Stimulated activated CD8-positive, alpha-beta memory T cell treated with anti-CD3 and anti-CD28 coated beads, Interleukin-12 subunit alpha, Interleukin-12 subunit beta, amount 100 ng/mL, for 4 hours (primary cell): ENCODE results near the gene SGSH.
"Not testable (repeated sequence)": the region's sequence is repeated elsewhere in the genome, so short reads cannot be mapped to it uniquely, and the experiment has no call there.

Experiments used
- DNase-seq: peaks from one replicate; pipeline ENCODE4 v3.0.0-alpha.2; 2020; ENCODE audit warnings: low read depth

SGSH gene

DNA sequence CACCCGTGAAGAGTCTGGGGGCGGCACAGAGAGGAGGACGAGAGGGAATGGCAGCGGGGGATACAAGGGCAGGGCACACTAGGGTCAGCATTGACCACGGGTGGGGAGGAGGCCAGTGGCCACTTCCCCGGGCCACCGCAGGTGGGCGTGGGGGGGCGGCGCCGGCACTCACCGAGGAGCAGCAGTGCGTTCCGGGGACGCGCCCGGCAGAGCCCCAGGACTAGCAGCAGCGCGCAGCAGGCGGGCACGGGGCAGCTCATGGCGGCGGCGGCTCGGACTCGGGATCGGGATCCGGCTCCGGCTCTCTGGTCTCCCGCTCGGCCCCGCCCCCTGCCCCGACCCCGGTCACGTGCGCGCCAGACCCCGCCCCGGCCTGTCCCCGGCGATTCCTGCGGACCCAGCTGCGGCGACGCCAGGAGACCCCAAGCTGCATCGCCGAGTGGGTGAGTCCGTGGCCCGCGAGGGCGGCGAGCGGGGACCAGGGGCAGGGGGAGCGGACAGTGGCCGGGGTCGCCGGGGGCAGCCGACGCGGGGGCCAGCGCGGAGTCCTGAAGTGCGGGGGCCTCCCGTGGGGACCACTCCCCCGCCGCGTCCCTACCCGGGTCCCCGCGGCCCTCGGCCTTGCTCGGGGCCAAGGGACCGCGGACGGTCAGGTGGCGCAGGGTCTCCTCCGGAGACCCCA lies at the start of gene SGSH, which contains the start of gene SLC26A11:
TSS of gene SGSH (minus strand) at position 280 of the 682 bp plus-strand sequence. CDS start at position 260, 20 bp downstream.
TSS of gene SLC26A11 (plus strand) at position 374 of the 682 bp plus-strand sequence. CDS start 1,134 bp downstream, outside the sequence.
- peak; percentile 23 for DNase-seq

DNA sequence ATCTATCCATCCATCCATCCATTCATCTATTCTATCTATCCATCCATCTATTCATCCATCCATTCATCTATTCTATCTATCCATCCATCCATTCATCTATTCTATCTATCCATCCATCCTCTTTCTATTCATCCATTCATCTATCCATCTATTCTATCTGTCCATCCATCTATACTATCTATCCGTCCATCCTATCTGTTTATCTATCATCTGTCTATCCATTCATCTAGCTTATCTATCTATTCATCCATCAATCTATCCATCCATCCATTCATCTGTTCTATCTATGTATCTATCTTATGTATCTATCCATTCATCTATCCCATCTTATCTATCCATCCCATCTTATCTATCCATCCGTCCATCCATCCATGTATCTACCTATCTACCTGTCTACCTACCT lies 49.3 kb upstream of the SGSH start:
- no peak for DNase-seq

DNA sequence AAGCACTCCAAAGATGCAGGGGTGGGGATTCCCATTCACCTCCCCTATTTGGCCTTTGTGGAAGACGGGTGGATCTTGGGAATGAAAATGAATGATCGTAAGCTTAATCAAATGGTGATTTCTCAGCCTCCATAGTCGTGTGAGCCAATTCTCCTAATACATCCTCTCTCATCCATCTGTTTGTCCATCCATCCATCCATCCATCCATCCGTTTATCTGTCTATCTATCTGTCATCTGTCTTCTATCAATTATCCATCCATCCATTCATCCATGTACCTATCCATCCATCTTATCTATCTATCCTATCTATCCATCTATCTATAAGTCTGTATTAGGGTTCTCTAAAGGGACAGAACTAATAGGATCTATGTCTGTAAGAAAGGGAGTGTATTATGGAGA lies 48.3 kb upstream of the SGSH start:
- DNase-seq, result no peak

DNA sequence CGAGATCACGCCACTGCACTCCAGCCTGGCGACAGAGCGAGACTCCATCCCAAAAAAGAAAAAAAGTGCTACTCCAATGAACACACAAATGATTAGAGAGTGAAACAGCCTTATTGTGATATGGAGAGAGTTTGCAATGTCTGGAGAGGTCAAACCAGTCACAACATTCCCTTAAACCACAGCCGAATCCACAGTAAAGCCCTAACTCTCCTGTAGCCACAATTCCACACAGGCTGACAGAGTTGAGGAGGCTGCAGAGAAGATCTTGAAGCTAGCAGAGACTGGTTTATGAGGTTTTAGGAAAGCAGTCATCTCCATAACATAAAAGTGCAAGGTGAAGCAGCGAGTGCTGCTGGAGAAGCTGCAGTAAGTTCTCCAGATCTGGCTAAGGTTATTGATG lies 47.3 kb upstream of the SGSH start:
- no peak for DNase-seq

DNA sequence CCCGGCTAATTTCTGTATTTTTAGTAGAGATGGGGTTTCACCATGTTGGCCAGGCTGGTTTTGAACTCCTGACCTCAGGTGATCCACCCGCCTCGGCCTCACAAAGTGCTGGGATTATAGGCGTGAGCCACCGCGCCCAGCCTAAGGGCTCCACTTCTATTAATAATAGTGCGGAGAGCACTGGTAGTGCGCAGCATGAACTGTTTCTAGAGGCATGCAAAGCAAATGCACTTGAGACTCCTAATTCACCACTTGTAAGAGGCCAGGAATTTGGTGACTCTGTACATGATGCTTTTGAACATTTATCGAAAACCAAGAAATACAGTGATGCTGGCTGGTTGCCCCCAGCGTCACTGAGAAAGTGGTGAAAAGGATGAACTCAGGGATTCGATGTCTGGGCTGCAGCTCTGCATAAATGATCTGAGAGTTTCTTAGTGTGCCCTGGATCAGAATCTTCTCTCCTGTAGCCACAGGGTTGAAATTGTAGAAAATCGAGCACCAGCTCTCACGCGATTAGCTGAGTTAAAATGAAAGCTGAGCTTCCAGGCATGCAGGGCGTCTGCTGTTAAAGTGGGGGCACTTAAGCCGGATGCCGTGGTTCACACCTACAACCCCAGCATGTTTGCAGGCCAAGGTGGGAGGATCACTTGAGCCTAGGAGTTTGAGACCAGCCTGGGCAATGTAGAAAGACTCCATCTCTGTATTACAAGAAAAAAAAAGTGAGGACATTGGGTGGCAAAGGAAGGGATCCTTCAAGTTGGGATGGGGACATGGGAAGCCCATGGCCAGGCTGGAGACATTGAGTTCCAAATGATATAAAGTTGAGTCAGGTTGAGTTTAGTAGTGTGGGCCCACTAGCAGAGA lies 45.3 kb upstream of the SGSH start:
- DNase-seq, result peak; percentile 53

DNA sequence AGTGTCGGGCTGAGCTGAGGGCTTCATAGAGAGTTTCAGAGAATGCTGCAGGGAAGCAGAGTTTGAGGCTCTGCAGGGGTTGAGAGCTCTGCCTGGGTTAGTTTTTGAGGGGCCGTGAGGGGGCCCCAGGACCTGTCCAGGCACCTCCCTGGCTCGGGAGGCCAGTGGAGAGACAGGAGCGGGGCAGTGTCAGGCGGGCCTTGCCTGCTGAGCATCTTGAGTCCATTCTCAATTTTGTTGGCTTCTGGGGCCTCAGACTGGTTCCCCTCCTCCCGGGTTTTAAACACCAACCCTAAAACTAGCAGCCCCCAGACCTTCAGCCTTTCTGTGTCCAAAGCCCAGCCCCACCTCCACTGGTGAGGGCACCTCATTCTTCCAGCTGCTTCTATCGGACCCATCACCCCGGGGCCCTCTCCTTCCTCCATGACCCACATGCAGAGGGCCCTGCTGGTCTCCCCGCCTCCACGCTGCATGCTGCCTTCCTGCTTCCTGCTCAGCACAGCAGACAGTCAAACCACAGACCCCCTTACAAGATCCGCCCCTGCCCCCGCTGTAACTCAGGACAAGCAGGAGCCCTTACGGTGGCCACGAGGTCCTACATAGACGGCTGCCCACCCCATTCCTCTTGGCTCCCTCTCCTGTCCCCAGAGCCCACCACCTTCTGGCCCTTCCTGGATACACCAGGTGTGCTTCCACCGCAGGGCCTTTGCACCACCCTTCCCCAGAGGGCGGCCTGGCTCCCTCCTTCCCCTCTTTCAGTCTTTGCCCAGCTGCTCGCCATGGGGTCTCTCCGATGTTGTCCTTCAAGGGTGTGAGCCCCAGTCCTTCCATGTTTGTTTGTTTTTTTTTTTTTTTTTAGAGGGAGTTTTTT lies 44.3 kb upstream of the SGSH start:
- peak; percentile 51 for DNase-seq

DNA sequence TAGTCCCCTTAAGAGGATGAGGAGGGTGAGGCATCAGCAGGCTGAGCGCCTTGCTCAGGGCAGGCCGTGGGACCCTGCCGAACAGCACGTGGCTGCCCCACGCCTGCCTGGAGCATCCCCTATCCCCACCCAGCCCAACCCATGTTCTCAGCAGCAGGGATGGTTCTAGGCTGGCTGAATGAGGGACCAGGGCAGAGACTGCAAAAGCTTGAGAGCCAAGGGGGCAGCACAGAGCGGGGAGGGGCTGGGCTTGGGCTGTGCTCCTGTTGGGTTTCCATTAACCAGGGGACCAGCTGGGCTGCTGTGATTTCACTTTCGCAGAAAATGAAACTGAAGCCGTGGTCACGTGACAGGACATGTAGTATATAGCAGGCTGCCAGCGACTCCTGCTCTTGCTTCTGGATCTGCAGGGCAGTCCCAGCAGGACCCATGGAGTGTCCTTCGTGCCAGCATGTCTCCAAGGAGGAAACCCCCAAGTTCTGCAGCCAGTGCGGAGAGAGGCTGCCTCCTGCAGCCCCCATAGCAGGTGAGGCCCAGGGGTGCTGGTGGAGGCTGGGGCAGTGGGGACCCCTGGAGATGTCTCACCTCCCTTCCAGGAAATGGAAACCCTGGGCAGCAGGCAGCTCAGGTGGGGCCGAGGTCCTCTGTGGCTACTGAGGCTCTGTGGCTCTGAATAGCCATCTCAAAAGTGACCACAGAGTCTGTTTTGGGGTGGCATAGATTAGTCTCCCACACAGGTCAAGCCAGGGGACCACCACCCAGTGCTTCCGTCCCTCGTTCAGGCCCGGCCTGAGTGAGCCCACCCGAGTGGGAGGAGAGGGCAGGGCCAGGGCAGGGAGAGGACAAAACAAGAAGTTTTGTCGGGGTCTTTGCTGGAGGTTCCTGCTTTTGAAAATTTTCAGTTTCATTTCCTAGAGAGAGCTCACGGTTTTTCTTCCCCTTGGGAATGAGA lies 43.4 kb upstream of the SGSH start:
- DNase-seq, result peak; percentile 74

DNA sequence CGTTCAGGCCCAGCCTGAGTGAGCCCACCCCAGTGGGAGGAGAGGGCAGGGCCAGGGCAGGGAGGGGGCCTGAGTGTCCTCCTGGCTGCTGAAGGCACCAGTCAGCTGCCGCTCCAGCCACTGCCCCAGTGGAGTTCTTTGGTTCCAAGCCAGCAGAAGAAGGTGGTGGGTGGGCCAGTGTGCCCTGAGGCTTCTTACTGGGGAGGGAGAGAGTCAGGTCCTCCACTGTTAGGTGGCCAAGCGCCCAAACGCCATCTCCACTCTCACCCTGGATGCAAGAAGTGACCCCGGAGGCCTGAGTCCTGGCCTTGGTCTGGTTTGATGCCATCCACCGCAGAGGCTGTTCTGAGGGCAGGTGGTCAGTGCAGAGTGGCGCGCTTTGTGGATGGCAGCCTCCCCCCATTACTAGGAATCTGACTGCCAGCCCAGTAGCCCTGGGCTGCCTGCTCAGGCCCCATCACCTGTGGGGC lies 42.7 kb upstream of the SGSH start:
- DNase-seq, result no peak

DNA sequence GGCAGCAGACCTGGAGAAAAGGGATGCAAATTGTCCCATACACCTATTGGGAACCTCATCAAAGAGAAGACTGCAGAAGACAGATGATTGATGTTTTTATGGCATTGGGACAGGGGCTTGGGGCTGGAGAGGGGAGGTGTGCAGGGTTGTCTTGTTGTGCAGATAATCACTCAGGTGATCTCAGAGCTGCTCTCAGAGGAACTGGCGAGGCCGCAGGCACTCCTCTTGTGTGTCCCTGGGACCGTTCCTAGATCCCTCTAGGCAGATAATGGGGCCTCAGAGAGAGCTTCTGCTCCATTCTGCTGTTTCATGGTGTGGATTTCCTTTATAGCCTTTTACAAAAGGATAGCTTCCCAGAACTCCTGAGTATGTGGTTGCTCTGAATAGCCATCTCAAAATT lies 42.2 kb upstream of the SGSH start:
- no peak for DNase-seq

DNA sequence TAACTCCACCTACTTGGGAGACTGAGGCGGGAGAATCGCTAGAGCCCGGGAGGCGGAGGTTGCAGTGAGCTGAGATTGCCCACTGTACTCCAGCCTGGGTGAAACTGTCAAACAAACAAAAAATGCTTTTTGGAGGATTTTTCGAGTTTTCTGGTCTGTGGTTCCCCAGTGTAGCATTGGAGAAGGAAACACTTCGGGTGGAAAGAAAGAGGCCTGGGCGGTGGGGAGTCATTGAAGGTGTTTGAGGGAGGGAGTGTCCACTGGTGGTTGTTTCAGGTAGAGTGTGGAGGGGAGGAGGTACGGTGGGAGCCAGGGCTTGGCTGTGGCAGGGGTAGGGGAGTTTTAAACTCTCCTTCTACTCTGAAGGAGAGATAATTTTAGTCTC lies 41.8 kb upstream of the SGSH start:
- DNase-seq, result no peak

DNA sequence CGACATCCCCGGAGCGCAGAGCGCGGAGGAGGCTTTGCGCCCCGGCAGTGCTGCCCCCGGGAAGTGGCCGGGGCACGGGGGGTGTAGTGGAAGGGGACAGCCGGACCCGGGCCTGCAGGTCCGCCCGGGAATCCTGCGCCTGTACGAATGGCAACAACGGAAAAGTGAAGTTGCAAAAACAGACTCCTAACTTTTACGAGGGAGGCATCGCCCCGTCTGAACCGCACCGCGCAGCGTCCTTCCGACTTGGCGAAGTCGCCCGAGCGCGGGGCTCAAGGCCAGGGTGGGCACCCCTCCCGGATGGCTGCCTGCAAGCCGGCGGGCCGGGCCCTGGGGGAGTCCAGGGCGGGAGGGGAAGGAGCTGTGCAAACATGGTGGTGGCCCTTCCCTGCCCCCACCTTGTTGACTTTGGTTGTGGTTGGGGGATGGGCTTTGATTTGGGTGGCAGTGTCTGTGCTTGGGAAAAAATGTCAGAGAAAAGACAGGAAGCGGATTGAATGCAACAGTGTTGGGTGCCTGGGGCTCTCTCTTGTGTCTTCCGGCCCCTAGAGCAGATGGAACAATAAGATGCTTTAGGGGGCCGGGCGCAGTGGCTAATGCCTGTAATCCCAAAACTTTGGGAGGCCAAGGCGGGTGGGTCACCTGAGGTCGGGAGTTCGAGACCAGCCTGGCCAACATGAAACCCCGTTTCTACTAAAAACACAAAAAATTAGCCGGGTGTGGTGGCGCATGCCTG lies 41.2 kb upstream of the SGSH start:
- DNase-seq, result peak; percentile 38

DNA sequence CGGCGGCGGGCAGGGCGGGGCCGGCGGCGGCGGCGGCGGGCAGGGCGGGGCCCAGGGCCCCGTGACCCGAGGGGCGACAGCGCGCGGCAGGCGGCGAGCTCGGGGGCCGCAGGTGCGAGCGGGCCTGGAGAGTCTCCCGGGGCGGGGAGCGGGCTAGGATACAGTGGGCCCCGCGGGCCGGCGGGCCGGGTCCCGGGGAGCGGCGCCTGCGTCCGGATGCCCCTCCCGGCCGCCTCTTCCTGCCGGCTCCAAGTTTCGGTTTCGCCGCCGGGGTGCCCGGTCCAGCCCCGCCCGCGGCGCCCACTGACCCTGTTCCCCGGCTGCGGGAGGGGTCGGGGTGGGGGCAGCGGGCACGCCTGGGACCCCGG lies 40.6 kb upstream of the SGSH start, which contains the start of gene RNF213:
TSS of gene RNF213 (plus strand) at position 62 of the 368 bp plus-strand sequence. CDS start 2,830 bp downstream, outside the sequence.
- peak; percentile 38 for DNase-seq

DNA sequence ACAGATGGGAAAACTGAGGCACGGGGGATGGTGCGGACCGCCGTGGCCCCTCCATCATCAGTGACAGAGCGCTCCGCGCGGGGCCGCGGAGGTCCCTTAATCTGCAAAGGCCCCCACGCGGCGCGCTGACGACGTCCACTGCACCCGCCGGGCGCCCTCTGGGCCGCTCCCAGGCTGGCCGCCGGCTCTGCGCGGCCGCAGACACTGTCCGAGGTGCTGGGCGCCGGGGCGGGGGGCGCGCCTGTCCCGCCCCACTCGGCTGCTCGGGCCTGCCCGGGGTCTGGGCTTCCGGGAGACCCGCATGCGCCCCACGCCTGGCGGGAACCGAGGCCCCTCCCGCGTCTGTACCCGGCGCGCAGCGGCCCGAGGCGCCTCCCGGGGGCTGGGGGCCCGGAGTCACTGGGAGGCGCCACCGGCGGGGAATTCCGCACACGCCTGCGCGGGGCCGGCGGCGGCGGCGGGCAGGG lies 40.0 kb upstream of the SGSH start:
- DNase-seq, result peak; percentile 72

DNA sequence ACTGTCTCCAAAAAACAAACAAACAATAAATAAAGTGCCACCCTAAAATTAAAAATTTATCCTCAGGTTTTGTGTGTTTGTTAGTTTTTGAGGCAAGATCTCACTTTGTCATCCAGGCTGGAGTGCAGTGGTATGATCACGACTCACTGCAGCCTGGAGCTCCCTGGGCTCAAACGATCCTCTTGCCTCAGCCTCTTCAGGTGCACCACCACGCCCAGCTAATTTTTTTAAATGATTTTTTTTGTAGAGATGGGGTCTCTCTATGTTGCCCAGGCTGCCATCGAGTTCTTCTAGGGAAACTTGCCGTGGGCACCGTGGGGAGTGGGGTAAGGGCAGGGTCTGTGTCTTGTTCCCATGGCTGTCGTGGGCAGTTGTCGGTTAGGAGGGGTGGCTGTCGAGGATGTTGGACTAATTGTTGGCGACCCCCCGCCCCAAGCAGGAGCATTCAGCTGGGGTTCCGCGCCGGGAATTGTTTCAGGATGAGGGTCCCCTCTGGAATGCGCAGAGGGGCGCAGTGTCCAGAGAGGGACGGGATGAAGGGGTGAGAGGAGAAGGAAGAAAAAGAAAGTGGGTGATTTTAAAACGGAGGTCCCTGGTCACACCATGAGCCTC lies 39.4 kb upstream of the SGSH start:
- no peak for DNase-seq

DNA sequence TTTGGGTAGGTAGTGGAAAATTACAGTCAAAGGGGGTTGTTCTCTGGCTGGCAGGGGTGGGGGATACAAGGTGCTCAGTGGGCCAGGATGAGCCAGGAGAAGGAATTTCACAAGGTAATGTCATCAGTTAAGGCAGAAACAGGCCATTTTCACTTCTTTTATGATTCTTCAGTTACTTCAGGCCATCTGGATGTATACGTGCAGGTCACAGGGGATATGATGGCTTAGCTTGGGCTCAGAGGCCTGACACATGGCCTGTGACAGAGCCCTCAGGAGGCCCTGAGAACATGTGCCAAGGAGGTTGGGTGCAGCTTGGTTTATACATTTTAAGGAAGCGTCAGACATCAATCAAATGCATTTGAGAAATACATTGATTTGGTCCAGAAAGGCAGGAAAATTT lies 38.2 kb upstream of the SGSH start:
- not testable (repeated sequence) for DNase-seq

DNA sequence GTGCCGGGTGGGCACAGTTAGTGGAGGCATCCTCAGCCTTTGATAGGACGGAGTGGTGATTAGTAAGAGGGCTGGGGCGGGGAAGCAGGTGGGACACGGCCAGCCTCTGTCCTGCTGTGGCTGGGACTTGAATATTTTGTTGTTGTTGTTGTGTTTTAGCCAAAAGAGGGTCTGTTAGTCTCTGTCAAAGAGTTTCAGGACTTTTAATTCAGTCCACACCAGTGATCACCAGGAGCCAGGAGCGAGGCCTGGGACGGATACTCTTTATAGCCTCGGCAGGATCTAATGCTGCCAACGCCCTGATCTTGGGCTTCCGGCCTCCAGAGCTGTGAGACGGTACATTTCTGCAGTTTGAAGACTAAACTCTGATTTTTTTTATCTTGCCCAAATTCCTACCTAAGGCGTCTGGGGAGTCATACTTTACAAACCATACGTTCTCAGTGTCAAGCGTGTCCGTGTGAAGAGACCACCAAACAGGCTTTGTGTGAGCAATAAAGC lies 37.6 kb upstream of the SGSH start:
- DNase-seq, result no peak

DNA sequence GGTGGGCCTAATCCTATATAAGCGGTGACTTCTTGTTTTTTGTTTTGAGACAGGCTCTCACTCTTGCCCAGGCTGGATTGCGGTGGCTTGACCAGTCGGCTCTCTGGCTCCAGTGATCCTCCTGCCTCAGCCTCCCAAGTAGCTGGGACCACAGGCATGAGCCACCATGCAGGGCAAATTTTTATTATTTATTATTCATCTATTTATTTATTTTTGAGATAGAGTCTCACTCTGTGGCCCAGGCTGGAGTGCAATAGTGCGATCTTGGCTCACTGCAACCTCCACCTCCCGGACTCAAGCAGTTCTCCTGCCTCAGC lies 35.9 kb upstream of the SGSH start:
- DNase-seq, result no peak

DNA sequence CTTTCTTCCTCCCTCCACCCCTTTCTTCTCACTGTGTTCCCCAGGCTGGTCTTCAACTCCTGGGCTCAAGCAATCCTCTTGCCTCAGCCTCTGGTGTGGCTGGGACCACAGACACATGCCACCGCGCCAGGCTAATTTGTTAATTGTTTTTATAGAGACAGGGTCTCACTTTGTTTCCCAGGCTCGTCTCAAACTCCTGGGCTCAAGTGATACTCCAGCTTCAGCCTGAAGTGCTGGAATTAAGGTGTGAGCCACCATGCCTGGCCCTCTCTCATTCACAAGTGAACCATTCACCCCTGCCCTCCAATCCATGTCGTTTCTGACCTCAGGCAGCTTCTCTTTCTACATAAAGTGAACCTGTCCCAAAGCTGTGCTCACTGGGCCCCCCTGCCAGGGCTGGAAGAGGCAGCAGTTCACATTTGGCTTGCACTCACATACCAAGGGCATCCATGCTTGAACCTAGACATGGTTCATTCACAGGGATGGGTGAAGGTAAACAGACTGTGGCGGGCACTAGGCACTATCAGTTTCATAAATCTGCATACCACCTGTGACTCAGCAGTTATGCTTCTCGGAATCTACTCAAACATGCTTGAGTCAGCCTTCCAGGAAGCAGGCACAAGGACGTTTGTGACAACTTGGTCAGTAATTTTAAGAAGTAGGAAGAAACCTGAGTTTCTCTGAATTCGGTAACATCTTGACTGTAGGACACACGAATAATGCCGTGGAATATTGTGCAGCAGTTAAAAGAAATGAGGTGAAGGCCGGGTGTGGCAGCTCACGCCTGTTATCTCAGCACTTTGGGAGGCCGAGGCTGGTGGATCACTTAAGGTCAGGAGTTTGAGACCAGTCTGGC lies 34.5 kb upstream of the SGSH start:
- peak; percentile 32 for DNase-seq
